ENCODE results near the gene PLD3.
"Not testable (repeated sequence)": the region's sequence is repeated elsewhere in the genome, so short reads cannot be mapped to it uniquely, and the experiment has no call there.

Gene PLD3

DNA sequence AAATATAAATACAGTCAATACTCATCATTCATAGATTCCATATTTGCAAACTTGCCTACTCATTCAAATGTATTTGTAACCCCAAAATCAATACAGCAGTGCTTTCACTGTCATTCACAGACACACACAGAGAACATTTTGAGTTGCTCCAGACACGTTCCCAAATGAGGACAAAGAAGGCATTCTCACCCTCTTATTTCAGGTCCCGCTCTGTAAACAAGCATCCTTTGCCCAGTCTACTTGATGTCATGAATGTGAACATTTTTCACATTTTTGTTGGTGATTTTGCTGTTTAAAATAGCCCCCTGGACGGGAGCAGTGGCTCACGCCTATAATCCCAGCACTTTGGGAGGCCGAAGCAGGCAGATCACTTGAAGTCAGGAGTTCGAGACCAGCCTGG, 15.8 kb upstream of the PLD3 start:
- no peak for DNase-seq (ENCODE audit: insufficient read length, low spot score)
- FAIRE-seq = no peak

GRCh38 chr19:40333083-40333482, 15.4 kb upstream of the PLD3 start:
- FAIRE-seq; DNase-seq (ENCODE audit: insufficient read length, low spot score): not testable (repeated sequence)

DNA sequence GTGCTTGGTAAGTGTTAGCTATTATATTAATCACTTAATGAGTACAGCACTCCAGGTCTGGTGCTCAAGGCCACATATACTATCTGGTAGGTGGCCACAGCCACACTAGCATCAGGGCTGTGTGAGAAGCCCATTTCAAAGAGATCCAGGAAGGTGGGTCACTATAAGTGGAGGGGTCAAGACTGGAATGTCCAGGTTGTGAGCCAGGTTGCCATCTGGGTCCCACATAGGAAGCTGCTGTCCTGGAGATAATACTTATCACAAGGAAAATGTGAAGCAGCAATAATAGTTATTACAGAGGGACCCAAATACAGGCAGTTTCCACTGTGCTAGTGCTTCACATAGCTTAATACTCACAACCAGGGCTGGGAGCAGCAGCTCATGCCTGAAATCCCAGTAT, 13.4 kb upstream of the PLD3 start:
- FAIRE-seq = no peak
- DNase-seq (ENCODE audit: insufficient read length, low spot score) = no peak

DNA sequence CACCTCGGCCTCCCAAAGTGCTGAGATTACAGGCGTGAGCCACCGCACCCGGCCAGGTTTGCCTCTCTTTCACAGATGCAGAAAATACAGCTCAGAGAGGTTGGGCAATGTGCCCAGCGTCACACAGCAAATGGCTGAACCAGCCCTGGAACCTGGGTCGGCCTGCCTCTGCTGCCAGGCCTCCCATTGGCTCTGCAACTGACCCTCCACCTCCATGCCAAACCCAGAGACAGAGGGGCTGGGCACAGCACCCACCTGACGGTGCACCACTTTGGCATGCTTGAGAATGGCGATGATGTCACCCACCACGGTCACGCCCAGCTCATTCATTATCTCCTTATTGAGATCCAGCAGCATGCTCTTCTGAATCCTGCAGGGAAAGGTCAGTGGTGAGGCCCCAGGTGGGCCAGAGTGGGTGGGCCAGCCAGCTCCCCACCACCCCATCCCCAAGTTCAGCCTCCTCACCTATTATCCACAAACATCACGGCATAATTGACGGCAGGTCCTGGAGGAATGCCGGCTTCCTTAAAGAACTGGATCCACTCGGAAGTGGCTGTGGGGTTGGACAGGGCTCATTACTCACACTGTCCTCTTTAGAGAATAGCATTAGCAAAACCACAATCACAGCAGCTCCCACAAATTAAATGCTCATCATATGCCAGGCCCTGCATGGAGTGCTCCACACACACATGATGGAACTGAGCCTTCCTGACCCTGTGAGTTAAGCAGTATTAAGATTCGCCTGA, 12.5 kb upstream of the PLD3 start:
- no peak for DNase-seq (ENCODE audit: insufficient read length, low spot score)
- no peak for FAIRE-seq

- DNase-seq (ENCODE audit: insufficient read length, low spot score) (no peak), FAIRE-seq (no peak)
Measured at GRCh38 chr19:40336601-40336900, 11.9 kb upstream of the PLD3 start.

DNA sequence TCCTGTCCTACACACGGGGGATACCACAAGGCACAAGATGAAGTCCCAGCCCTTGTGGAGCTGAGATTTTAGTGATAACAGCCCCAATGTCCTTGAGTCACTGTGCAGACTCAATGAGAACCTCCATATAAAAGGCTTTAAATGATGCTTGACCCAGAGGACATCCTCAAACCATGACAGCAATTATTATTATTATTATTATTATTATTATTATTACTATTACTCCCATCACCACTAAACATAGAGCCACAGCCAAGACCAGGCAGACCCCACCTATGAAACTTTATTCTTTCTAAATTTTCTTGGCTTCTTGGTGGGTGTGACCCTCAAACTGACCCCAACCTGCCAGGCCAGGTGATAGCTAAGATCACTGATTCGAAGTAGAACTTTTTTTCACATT, 11.4 kb upstream of the PLD3 start:
- no peak for DNase-seq (ENCODE audit: insufficient read length, low spot score)
- no peak for FAIRE-seq

DNA sequence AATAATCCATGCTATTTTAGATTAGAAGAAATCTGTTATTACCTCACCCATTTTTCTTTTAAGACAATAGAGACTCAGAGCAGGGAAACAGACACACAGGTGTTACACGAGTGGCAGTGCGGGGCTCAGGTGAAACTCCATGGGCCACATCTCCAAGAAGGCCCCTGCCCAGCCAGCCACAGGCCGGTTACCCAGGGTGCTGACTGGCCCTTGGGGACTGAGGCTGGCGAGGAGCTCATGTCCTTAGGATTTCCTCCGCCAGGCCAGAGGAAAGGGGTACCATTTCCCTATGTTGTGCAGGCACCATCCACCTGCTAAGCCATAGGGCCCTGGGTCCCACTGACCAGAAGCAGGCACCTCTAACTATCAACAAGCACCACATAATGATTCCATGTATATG, 10.9 kb upstream of the PLD3 start:
- no peak for DNase-seq (ENCODE audit: insufficient read length, low spot score)
- FAIRE-seq = no peak

- DNase-seq (ENCODE audit: insufficient read length, low spot score) (no peak), FAIRE-seq (no peak)
Measured at GRCh38 chr19:40339018-40339728, 9.3 kb upstream of the PLD3 start.

- no peak for FAIRE-seq
- no peak for DNase-seq (ENCODE audit: insufficient read length, low spot score)
Measured at GRCh38 chr19:40341601-40342482, 6.7 kb upstream of the PLD3 start.

- DNase-seq (ENCODE audit: insufficient read length, low spot score) (no peak), FAIRE-seq (no peak)
Measured at GRCh38 chr19:40342644-40343311, 5.7 kb upstream of the PLD3 start.

DNA sequence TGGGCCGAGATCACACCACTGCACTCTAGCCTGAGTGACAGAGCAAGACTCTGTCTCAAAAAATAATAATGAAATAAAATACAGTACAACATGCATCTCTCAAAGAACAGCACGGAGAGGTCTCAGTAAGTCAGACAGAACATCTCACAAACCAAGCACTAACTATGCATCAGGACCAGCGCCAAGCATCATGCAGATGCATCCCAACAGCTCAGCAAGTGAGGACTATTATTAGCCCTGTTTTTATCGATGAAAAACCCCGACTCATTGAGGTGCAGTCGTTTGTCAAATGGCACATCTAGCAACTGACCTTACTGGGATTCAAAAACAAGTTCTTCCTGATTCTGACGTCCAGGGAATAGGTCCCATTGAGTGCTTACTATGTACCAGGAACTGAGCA, 4.1 kb upstream of the PLD3 start:
- FAIRE-seq (no peak), DNase-seq (ENCODE audit: insufficient read length, low spot score) (no peak)

GRCh38 chr19:40348961-40349507, 539 bp downstream of the PLD3 start:
- FAIRE-seq = no peak
- DNase-seq (ENCODE audit: insufficient read length, low spot score) = no peak

- FAIRE-seq = no peak
Measured at GRCh38 chr19:40355975-40356680, 7.6 kb downstream of the PLD3 start.

GRCh38 chr19:40356681-40357595, 8.4 kb downstream of the PLD3 start:
- DNase-seq (ENCODE audit: insufficient read length, low spot score) (no peak), FAIRE-seq (no peak)

More at GRCh38 chr19:40355975-40356680, 7.6 kb downstream of the PLD3 start:
- DNase-seq (ENCODE audit: insufficient read length, low spot score) = no peak

GRCh38 chr19:40357640-40358039, 9.1 kb downstream of the PLD3 start:
- no peak for DNase-seq (ENCODE audit: insufficient read length, low spot score)
- FAIRE-seq = no peak

- no peak for DNase-seq (ENCODE audit: insufficient read length, low spot score)
- FAIRE-seq = no peak
Measured at GRCh38 chr19:40358773-40359172, 10.3 kb downstream of the PLD3 start.

DNA sequence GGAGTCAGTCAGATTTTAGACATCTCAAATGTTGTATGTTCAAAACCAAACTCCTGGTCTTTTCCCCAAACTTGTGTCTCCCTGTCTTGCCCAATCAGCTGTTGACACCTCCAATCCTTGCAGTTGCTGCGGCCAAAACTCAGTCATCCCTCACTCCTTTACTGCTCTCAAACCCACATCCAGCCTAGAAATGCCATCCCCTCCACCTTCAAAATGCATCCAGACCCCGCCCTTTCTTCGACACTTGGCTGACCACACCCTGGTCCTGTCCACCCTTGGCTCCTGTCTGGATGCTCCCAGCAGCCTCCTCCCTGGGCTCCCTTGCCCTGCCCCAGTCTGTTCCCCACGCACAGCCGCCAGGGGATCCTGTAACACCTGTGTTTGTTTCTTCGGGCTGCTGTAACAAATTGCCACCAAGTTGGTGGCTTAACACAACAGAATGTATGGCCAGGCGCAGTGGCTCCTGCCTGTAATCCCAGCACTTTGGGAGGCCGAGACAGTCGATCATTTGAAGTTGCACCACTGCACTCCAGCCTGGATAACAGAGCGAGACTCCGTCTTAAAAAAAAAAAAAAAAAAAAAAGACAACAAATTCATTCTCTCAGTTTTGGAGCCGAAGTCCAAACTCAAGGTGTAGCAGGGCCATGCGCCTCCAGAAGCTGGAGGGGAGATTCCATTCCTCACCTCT, 11.7 kb downstream of the PLD3 start:
- FAIRE-seq (no peak), DNase-seq (ENCODE audit: insufficient read length, low spot score) (no peak)

DNA sequence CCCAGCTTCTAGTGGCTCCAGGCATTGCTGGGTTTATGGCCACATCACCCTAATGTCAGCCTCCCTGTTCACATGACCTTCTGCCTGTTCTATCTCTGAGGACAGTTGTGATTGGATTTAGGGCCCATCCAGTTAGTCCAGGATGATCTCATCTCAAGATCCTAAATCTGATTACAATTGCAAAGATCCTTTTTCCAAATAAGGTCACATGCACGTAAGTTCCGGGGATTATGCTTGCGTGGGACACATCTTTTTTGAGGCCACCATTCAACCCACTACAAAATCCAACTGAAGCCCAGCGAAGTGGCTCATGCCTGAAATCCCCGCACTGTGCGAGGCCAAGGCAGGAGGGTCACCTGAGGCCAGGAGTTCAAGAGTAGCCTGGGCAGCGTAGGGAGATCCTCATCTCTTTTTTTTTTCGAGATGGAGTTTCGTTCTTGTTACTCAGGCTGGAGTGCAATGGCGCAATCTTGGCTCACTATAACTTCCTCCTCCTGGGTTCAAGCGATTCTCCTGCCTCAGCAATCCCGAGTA, 12.3 kb downstream of the PLD3 start:
- no peak for DNase-seq (ENCODE audit: insufficient read length, low spot score)
- no peak for FAIRE-seq
